Measurements from ENCODE around the gene EIF4EBP2. TPM values are rescaled to one million over a fixed set of nuclear protein-coding genes. Genes with fewer than 3 reads are reported as not detected.

Gene EIF4EBP2
- total and polyA plus RNA-seq, 2 of the 13 experiments (the other 11 are each of a cell fraction or from before 2014, with no cell fraction given): 16.9 to 22.0 TPM

DNA sequence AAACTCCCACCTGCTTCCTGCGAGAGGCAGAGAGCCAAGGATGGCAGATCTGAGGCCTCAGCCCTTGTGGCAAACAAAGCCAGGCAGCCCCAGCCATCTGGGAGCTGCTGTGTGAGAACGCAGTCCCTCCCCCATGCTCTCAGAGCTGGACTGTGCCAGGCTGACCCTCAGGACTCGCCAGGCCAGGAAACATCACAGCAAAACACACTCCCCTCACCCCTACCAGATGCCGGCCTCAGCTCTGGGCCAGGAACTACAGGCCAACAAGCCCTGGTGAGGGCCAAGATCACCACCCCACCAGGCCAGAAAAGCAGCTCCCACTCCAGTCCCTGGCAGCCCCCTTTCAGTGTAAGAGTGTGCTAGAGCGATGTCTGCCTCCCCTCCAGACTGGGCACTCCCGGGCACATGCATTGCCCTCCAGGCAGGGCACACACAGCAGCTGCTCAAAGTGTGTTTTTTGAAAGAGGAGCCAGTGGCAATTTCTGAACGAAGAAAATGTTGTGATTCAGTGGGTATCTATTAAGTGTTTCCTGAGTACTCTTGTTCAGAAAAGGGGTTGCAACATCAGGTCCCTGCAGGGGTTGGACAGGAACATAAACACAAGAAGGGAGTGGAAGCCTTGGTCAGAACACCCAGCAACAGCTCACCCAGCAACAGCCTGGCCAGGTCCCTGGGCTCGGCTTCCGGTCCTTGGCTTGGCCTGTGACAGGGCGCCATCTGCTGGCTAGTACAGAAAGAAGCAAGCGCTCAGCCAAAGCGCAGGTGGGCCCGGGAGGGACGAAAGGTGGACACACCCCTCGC is 39.8 kb upstream of the EIF4EBP2 start (continued):
- TF ChIP-seq, protein P1, sequence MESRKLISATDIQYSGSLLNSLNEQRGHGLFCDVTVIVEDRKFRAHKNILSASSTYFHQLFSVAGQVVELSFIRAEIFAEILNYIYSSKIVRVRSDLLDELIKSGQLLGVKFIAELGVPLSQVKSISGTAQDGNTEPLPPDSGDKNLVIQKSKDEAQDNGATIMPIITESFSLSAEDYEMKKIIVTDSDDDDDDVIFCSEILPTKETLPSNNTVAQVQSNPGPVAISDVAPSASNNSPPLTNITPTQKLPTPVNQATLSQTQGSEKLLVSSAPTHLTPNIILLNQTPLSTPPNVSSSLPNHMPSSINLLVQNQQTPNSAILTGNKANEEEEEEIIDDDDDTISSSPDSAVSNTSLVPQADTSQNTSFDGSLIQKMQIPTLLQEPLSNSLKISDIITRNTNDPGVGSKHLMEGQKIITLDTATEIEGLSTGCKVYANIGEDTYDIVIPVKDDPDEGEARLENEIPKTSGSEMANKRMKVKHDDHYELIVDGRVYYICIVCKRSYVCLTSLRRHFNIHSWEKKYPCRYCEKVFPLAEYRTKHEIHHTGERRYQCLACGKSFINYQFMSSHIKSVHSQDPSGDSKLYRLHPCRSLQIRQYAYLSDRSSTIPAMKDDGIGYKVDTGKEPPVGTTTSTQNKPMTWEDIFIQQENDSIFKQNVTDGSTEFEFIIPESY (CRISPR knock-in tag; IDR thresholded peaks at IDR 0.05): peak; percentile 57; the same call in 1 of the 2 replicates
- TF ChIP-seq HOXA7 (CRISPR knock-in tag; IDR thresholded peaks at IDR 0.05): no peak
- TF ChIP-seq, protein P2, sequence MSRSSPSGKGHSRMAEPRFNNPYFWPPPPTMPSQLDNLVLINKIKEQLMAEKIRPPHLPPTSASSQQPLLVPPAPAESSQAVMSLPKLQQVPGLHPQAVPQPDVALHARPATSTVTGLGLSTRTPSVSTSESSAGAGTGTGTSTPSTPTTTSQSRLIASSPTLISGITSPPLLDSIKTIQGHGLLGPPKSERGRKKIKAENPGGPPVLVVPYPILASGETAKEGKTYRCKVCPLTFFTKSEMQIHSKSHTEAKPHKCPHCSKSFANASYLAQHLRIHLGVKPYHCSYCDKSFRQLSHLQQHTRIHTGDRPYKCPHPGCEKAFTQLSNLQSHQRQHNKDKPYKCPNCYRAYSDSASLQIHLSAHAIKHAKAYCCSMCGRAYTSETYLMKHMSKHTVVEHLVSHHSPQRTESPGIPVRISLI (CRISPR knock-in tag; IDR thresholded peaks at IDR 0.05; ENCODE audit: borderline replicate concordance): peak; percentile 26; the same call in 1 of the 2 replicates
- TF ChIP-seq GPN1 (CRISPR knock-in tag; IDR thresholded peaks at IDR 0.05; ENCODE audit: borderline replicate concordance): no peak
- no peak for TF ChIP-seq HNF4G (IDR thresholded peaks at IDR 0.05; ENCODE audit: borderline replicate concordance, low read depth, low read length)
- TF ChIP-seq HNF4G (CRISPR knock-in tag; IDR thresholded peaks at IDR 0.05; ENCODE audit: borderline replicate concordance, low read depth): 0 out of 2 replicates have a peak, but pooled peaks have one; percentile 45
- TF ChIP-seq THAP11 (CRISPR knock-in tag; IDR thresholded peaks at IDR 0.05): peak; percentile 59; the same call in 1 of the 2 replicates
- no peak for TF ChIP-seq ZNF333 (CRISPR knock-in tag; IDR thresholded peaks at IDR 0.05; ENCODE audit: borderline replicate concordance)
- 0 out of 2 replicates have a peak, but pooled peaks have one; percentile 42 for TF ChIP-seq DNMT1 (CRISPR knock-in tag; IDR thresholded peaks at IDR 0.05)
- TF ChIP-seq REL (CRISPR knock-in tag; conservative IDR thresholded peaks at IDR 0.05): no peak
- TF ChIP-seq PRPF4 (IDR thresholded peaks at IDR 0.05; ENCODE audit: low read depth, low read length, poor library complexity, severe bottlenecking): no peak
- TF ChIP-seq, protein P3, sequence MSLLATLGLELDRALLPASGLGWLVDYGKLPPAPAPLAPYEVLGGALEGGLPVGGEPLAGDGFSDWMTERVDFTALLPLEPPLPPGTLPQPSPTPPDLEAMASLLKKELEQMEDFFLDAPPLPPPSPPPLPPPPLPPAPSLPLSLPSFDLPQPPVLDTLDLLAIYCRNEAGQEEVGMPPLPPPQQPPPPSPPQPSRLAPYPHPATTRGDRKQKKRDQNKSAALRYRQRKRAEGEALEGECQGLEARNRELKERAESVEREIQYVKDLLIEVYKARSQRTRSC (CRISPR knock-in tag; IDR thresholded peaks at IDR 0.05; ENCODE audit: low read depth): no peak
- TF ChIP-seq MYNN (CRISPR knock-in tag; IDR thresholded peaks at IDR 0.05; ENCODE audit: low read depth): no peak
- 0 out of 2 replicates have a peak, but pooled peaks have one; percentile 8 for TF ChIP-seq MEF2D (CRISPR knock-in tag; IDR thresholded peaks at IDR 0.05)
- TF ChIP-seq ZKSCAN1 (IDR thresholded peaks at IDR 0.05; ENCODE audit: low read length): no peak
- no peak for TF ChIP-seq MEIS1 (CRISPR knock-in tag; IDR thresholded peaks at IDR 0.05; ENCODE audit: borderline replicate concordance)
- TF ChIP-seq, protein P4, sequence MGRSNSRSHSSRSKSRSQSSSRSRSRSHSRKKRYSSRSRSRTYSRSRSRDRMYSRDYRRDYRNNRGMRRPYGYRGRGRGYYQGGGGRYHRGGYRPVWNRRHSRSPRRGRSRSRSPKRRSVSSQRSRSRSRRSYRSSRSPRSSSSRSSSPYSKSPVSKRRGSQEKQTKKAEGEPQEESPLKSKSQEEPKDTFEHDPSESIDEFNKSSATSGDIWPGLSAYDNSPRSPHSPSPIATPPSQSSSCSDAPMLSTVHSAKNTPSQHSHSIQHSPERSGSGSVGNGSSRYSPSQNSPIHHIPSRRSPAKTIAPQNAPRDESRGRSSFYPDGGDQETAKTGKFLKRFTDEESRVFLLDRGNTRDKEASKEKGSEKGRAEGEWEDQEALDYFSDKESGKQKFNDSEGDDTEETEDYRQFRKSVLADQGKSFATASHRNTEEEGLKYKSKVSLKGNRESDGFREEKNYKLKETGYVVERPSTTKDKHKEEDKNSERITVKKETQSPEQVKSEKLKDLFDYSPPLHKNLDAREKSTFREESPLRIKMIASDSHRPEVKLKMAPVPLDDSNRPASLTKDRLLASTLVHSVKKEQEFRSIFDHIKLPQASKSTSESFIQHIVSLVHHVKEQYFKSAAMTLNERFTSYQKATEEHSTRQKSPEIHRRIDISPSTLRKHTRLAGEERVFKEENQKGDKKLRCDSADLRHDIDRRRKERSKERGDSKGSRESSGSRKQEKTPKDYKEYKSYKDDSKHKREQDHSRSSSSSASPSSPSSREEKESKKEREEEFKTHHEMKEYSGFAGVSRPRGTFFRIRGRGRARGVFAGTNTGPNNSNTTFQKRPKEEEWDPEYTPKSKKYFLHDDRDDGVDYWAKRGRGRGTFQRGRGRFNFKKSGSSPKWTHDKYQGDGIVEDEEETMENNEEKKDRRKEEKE (IDR thresholded peaks at IDR 0.05): no peak
- TF ChIP-seq IRF2 (CRISPR knock-in tag; IDR thresholded peaks at IDR 0.05): peak; percentile 78
- peak; percentile 77; the same call in 1 of the 2 replicates for TF ChIP-seq ERF (CRISPR knock-in tag; IDR thresholded peaks at IDR 0.05)
- no peak for TF ChIP-seq REXO4 (CRISPR knock-in tag; IDR thresholded peaks at IDR 0.05; ENCODE audit: borderline replicate concordance)
- TF ChIP-seq NR2F2 (IDR thresholded peaks at IDR 0.05; ENCODE audit: borderline replicate concordance, low read depth): no peak
- peak; percentile 82 for TF ChIP-seq ZNF501 (CRISPR knock-in tag; IDR thresholded peaks at IDR 0.05)
- no peak for TF ChIP-seq ZNF841 (CRISPR knock-in tag; IDR thresholded peaks at IDR 0.05; ENCODE audit: borderline replicate concordance)
- TF ChIP-seq KMT2B (CRISPR knock-in tag; IDR thresholded peaks at IDR 0.05): 0 out of 2 replicates have a peak, but pooled peaks have one; percentile 22
